Measurements from ENCODE around the gene IRGQ.

Gene IRGQ

DNA sequence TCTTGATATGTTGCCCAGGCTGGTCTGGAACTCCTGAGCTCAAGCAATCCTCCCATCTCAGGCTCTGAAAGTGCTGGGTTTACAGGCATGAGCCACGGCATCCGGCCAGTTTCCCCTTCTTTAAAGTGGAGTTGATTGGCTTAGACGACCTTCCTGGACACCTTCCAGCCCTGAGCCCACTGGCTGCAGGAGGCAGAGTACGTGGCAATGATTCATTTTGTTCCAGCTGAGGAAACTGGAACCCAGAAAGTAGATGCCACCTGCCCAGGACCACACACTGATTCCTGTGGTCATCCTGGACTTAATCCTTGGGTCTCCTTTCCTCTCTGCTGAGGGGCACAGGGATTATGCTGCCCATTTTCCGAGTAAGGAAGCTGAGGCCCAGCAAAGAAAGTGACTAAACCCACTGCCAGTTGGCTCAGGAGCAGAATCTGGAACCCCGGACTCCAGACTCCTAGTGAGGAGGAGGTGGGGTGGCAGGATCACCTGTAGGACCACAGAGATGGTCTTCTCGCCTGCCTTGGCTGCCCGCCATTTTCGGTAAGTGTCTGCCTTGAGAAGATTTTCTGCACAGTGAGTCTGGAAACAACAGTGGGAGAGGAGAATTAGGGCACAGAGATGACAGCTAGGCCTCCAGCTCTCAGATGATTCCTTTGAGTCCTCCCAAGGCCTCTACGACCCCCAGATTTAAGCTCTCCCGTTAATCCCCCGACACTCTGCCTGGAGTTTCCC lies 21.3 kb downstream of the IRGQ start:
- H3K27ac ChIP-seq (ENCODE audit: insufficient read depth, low read depth, low read length, poor library complexity, severe bottlenecking), result no peak overlapping the region
- 66 to 67% methylated on average over 12 of the region's 12 CpGs for WGBS, 2 experiments

DNA sequence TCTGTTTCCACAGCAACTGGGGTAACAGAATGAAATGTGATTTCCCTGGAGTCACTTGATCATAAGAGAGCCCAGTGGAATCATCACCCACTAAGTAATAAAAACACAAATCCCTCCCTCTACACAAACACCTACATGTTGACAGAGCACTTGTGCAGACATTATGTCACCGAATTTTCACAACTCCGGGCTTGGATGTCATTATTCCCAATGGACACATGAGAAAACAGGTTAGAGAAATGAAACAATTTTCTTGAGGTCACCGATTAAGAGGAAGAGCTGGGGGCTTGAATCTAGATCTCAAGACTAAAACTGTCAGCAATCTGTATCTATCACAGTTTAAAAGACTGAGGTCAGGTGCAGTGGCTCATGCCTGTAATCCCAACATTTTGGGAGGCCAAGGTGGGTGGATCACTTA lies 23.8 kb downstream of the IRGQ start:
- no peaks in the 10 kb centered on the region for H3K9me3 ChIP-seq (ENCODE audit: control insufficient read depth, low read length)
- H3K36me3 ChIP-seq (ENCODE audit: control insufficient read depth, insufficient read depth, low read length), result no peaks in the 10 kb centered on the region
- no peaks in the 10 kb centered on the region for H3K27me3 ChIP-seq (ENCODE audit: control insufficient read depth, insufficient read depth, low read length, poor library complexity, severe bottlenecking)
- no peak overlapping the region for H3K4me3 ChIP-seq (ENCODE audit: insufficient read depth, low read depth, low read length)
- H3K27ac ChIP-seq (ENCODE audit: insufficient read depth, low read depth, low read length, poor library complexity, severe bottlenecking), result no peak overlapping the region
- peaks cover 4% of the 10 kb centered on the region for H3K4me1 ChIP-seq (ENCODE audit: control insufficient read depth, insufficient read depth, low read length)
- 94 to 97% methylated on average over 3 of the region's 3 CpGs for WGBS, 2 experiments

More for the DNA sequence above, 21.3 kb downstream of the IRGQ start:
- Histone ChIP-seq H3K36me3 (ENCODE audit: control insufficient read depth, insufficient read depth, low read length) (no peaks in the 10 kb centered on the region), H3K9me3 (ENCODE audit: control insufficient read depth, low read length) (no peaks in the 10 kb centered on the region), H3K27me3 (ENCODE audit: control insufficient read depth, insufficient read depth, low read length, poor library complexity, severe bottlenecking) (no peaks in the 10 kb centered on the region), H3K4me3 (ENCODE audit: insufficient read depth, low read depth, low read length) (peak overlapping the region; percentile 82), H3K4me1 (ENCODE audit: control insufficient read depth, insufficient read depth, low read length) (peaks cover 4% of the 10 kb centered on the region)

DNA sequence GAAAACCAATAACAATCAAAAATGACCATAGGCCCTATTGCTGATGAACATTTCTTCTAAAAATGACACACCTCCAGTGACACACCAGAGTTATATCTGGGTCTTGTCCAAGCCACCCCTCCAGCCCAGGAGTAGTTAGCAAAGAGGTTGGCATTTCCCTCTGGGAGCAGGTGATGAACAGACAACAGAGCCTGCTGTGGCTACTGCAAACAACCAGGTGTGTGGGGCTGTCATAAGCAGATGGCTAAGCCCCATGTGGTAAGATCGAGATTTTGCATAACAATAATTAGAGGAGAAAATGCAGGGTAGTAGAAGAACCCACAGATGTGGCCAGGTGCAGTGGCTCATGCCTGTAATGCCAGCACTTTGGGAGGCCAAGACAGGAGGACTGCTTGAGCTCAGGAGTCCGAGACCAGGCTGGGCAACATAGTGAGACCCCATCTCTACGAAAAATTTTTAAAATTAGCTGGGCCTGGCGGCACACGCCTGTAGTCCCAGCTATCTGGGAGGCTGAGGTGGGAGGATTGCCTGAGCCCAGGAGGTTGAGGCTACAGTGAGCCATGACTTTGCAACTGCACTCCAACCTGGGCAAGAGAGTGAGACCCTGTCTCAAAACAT lies 25.7 kb downstream of the IRGQ start:
- no peaks in the 10 kb centered on the region for H3K27me3 ChIP-seq (ENCODE audit: control insufficient read depth, insufficient read depth, low read length, poor library complexity, severe bottlenecking)
- 91 to 94% methylated on average over 5 of the region's 5 CpGs for WGBS, 2 experiments

DNA sequence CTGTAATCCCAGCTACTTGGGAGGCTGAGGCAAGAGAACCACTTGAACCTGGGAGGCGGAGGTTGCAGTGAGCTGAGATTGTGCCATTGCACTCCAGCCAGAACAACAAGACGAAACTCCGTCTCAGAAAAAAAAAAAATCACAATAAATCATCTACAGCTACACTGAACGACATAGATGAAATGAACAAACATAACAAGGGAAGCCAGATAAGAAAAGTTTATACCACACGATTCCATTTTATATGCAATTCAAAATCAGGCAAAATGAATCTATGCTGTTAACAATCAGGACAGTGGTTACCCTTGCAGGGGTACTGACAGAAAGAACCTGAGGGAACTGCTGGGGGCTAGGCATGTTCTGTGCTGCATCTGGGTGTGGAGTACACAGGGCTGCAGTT lies 26.3 kb downstream of the IRGQ start:
- H3K9me3 ChIP-seq (ENCODE audit: control insufficient read depth, low read length), result no peaks in the 10 kb centered on the region
- H3K36me3 ChIP-seq (ENCODE audit: control insufficient read depth, insufficient read depth, low read length), result no peaks in the 10 kb centered on the region
- no peaks in the 10 kb centered on the region for H3K4me1 ChIP-seq (ENCODE audit: control insufficient read depth, insufficient read depth, low read length)
- H3K4me3 ChIP-seq (ENCODE audit: insufficient read depth, low read depth, low read length), result no peak overlapping the region
- H3K27me3 ChIP-seq (ENCODE audit: control insufficient read depth, insufficient read depth, low read length, poor library complexity, severe bottlenecking), result no peaks in the 10 kb centered on the region
- 95% methylated on average over 5 of the region's 5 CpGs for WGBS, 2 experiments
- no peak overlapping the region for H3K27ac ChIP-seq (ENCODE audit: insufficient read depth, low read depth, low read length, poor library complexity, severe bottlenecking)

More for the DNA sequence above, 25.7 kb downstream of the IRGQ start:
- Histone ChIP-seq H3K27ac (ENCODE audit: insufficient read depth, low read depth, low read length, poor library complexity, severe bottlenecking) (no peak overlapping the region), H3K4me3 (ENCODE audit: insufficient read depth, low read depth, low read length) (no peak overlapping the region), H3K9me3 (ENCODE audit: control insufficient read depth, low read length) (no peaks in the 10 kb centered on the region), H3K36me3 (ENCODE audit: control insufficient read depth, insufficient read depth, low read length) (no peaks in the 10 kb centered on the region), H3K4me1 (ENCODE audit: control insufficient read depth, insufficient read depth, low read length) (peaks cover 4% of the 10 kb centered on the region)

DNA sequence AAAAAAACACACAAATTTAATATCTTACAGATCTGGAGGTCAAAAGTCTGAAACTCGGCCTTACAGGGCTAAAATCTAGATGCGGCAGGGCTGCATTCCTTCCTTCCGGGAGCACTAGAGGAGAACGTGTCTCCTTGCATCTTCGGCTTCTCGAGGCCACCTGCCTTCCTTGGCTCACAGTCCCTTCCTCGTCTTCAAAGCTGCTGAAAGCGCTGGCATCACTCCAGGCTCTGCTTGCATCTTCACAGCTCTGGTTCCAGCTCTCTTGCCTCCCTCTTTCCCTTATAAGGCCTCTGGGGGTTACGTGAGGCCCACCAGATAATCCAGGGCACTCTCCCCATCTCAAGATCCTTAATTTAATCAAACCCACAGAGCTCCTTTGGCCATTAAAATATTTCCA lies 31.1 kb downstream of the IRGQ start:
- no peak overlapping the region for H3K27ac ChIP-seq (ENCODE audit: insufficient read depth, low read depth, low read length, poor library complexity, severe bottlenecking)
- no peaks in the 10 kb centered on the region for H3K4me1 ChIP-seq (ENCODE audit: control insufficient read depth, insufficient read depth, low read length)
- 94 to 95% methylated on average over 9 of the region's 9 CpGs for WGBS, 2 experiments
- no peak overlapping the region for H3K4me3 ChIP-seq (ENCODE audit: insufficient read depth, low read depth, low read length)
- H3K9me3 ChIP-seq (ENCODE audit: control insufficient read depth, low read length), result no peaks in the 10 kb centered on the region
- H3K36me3 ChIP-seq (ENCODE audit: control insufficient read depth, insufficient read depth, low read length), result peaks cover 4% of the 10 kb centered on the region
- H3K27me3 ChIP-seq (ENCODE audit: control insufficient read depth, insufficient read depth, low read length, poor library complexity, severe bottlenecking), result no peaks in the 10 kb centered on the region

DNA sequence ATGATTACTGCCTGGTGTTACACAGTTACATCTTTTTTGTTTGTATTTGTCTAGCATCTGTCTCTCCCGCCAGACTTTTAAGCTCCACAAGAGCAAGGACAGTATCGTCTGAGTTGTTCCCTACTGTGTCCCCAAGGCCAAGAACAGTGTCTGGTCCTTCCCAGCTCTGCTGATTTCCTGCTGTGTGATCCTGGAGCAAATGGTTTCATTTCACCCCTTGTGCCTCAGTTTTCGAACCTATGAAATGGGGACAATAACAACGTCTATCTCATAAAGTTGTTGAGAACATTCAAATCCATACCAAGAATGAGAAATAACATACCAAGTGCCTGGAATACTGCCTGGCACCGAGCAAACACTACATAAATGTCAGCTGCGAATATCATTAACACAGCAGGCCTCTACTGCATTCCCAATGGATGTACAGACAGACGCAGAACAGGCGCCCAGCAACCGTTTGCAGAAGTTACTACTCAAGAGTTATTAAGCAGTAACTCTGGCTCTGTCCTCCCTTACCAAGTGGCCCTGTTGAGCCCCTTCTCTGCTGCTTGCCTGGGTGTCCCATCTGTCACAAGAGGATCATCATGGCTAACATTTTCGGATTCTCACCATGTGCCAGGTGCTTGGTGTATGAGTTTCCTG lies 32.0 kb downstream of the IRGQ start:
- peaks cover 4% of the 10 kb centered on the region for H3K36me3 ChIP-seq (ENCODE audit: control insufficient read depth, insufficient read depth, low read length)
- no peaks in the 10 kb centered on the region for H3K27me3 ChIP-seq (ENCODE audit: control insufficient read depth, insufficient read depth, low read length, poor library complexity, severe bottlenecking)
- no peak overlapping the region for H3K4me3 ChIP-seq (ENCODE audit: insufficient read depth, low read depth, low read length)
- H3K4me1 ChIP-seq (ENCODE audit: control insufficient read depth, insufficient read depth, low read length), result no peaks in the 10 kb centered on the region
- no peaks in the 10 kb centered on the region for H3K9me3 ChIP-seq (ENCODE audit: control insufficient read depth, low read length)
- no peak overlapping the region for H3K27ac ChIP-seq (ENCODE audit: insufficient read depth, low read depth, low read length, poor library complexity, severe bottlenecking)
- 84 to 86% methylated on average over 10 of the region's 10 CpGs for WGBS, 2 experiments

DNA sequence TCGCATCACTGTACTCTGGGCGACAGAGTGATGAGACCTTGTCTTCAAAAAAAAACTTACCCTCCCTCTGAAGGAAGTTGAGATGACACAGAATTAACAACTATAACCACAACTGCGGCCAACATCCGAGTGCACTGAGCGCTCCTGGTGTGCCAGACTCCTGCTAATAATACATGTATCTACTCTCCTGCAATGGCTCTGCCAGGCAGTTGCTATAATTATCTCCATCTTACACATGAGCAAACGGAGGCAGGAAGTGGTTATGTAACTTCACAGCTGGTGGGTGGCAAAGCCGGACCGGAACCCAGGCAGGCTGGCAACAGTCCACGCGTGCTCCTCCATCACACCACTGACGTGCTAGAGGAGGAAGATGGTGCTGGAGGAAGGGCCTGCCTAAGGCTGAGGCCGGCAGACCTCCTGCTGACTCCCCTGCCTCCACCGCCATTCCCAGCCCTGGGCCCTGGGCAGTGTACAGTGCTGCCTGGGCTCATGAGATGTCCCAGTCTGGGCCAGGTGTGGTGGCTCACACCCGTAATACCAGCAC lies 33.2 kb downstream of the IRGQ start:
- Histone ChIP-seq H3K27me3 (ENCODE audit: control insufficient read depth, insufficient read depth, low read length, poor library complexity, severe bottlenecking) (no peaks in the 10 kb centered on the region), H3K36me3 (ENCODE audit: control insufficient read depth, insufficient read depth, low read length) (peaks cover 4% of the 10 kb centered on the region), H3K9me3 (ENCODE audit: control insufficient read depth, low read length) (no peaks in the 10 kb centered on the region), H3K27ac (ENCODE audit: insufficient read depth, low read depth, low read length, poor library complexity, severe bottlenecking) (no peak overlapping the region), H3K4me3 (ENCODE audit: insufficient read depth, low read depth, low read length) (no peak overlapping the region), H3K4me1 (ENCODE audit: control insufficient read depth, insufficient read depth, low read length) (no peaks in the 10 kb centered on the region)
- 93 to 96% methylated on average over 14 of the region's 14 CpGs for WGBS, 2 experiments

DNA sequence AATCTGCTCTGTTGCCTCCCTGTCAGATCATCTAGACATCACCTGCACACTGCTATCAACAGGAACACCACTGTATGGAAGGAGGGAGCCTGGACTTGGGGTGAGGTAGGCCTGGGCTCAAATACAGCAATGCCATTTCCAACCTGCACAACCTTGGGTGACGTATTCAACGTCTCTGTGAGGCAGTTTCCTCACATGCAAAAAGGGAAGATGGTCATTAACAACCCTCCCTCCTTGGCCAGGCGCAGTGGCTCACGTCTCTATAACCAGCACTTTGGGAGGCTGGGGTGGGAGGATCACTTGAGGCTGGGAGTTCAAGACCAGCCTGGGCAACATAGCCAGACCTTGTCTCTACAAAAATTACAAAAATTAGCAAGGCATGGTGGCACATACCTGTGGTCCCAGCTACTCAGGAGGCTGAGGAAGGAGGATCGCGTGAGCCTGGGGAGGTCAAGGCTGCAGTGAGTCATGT lies 33.7 kb downstream of the IRGQ start:
- Histone ChIP-seq H3K9me3 (ENCODE audit: control insufficient read depth, low read length) (no peaks in the 10 kb centered on the region), H3K36me3 (ENCODE audit: control insufficient read depth, insufficient read depth, low read length) (peaks cover 4% of the 10 kb centered on the region), H3K27me3 (ENCODE audit: control insufficient read depth, insufficient read depth, low read length, poor library complexity, severe bottlenecking) (no peaks in the 10 kb centered on the region), H3K4me3 (ENCODE audit: insufficient read depth, low read depth, low read length) (no peak overlapping the region), H3K4me1 (ENCODE audit: control insufficient read depth, insufficient read depth, low read length) (no peaks in the 10 kb centered on the region), H3K27ac (ENCODE audit: insufficient read depth, low read depth, low read length, poor library complexity, severe bottlenecking) (no peak overlapping the region)
- WGBS, 2 experiments, result 92 to 95% methylated on average over 6 of the region's 6 CpGs

DNA sequence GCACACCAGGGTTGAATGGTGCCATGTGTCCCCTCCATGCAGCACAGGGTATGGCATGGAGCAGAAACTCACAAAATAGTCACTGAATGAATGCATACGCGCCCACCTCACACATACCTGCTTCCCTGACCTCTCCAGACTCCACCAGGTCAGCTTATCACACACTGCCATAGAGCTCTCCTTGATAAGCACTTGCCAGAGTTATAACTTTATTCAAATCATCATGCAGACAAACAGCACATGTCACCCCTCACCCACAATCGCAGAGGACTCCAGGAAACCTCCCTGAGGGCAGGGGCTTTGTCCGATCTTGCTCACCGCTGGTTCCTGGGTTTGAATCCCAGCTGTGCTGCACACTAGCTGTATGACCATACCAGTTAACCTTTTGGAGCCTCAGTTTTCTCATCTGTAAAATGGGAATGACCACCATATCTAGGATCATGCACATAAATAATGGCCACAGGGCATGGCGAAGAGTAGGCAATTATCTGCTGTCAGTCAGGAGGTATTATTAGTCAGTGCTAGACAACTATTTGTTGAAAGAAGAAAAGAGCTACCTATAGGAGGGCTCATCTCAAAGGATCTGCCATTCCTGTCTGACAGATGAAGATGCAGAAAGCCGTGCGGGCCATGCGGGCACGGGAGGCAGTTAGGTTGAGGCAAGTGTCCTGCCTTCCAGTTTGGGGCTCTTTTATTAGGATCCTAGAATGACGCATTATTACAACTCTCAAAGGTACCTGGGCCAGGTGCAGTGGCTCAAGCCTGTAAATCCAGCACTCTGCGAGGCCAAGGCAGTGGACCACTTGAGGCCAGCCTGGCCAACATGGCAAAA lies 34.6 kb downstream of the IRGQ start:
- H3K4me3 ChIP-seq (ENCODE audit: insufficient read depth, low read depth, low read length), result no peak overlapping the region
- no peaks in the 10 kb centered on the region for H3K27me3 ChIP-seq (ENCODE audit: control insufficient read depth, insufficient read depth, low read length, poor library complexity, severe bottlenecking)
- H3K27ac ChIP-seq (ENCODE audit: insufficient read depth, low read depth, low read length, poor library complexity, severe bottlenecking), result no peak overlapping the region
- H3K9me3 ChIP-seq (ENCODE audit: control insufficient read depth, low read length), result no peaks in the 10 kb centered on the region
- no peaks in the 10 kb centered on the region for H3K4me1 ChIP-seq (ENCODE audit: control insufficient read depth, insufficient read depth, low read length)
- WGBS, 2 experiments, result 95% methylated on average over 12 of the region's 12 CpGs
- peaks cover 4% of the 10 kb centered on the region for H3K36me3 ChIP-seq (ENCODE audit: control insufficient read depth, insufficient read depth, low read length)

Data from ectodermal cell (in vitro differentiated cells).